Uterus (tissue), 4 donors: ENCODE data around the gene PGAM1. TPM values are rescaled to one million over a fixed set of nuclear protein-coding genes. Genes with fewer than 3 reads are reported as not detected.

ENCODE experiments used
- DNase-seq, 2 donors: peaks; one replicate each; pipeline ENCODE4 v3.0.0-alpha.2; 2019 to 2020
- H3K27ac ChIP-seq, 2 donors: fragments of 200-600 bp; sonication (generic); 1 replicate in 1 of 2; 2 replicates in 1 of 2; pipeline ENCODE4 v1.5.1; 2016 to 2018
- H3K27me3 ChIP-seq, 2 donors: fragments of 200-600 bp; sonication (generic); one replicate each; pipeline ENCODE4 v1.5.1; 2018 to 2019; ENCODE audit warnings: control low read depth in 1 of 2
- H3K36me3 ChIP-seq, 2 donors: fragments of 200-600 bp; sonication (generic); one replicate each; pipeline ENCODE4 v1.5.1; 2019; ENCODE audit warnings: control low read depth in 1 of 2
- H3K4me1 ChIP-seq, 2 donors: fragments of 200-600 bp; sonication (generic); one replicate each; pipeline ENCODE4 v1.5.1; 2018 to 2019; ENCODE audit warnings: control low read depth in 1 of 2
- H3K4me3 ChIP-seq, 2 donors: fragments of 200-600 bp; sonication (generic); 1 replicate in 1 of 2; 2 replicates in 1 of 2; pipeline ENCODE4 v1.5.1; 2018 to 2019; ENCODE audit warnings: mild to moderate bottlenecking in 1 of 2
- H3K9me3 ChIP-seq, 2 donors: fragments of 200-600 bp; sonication (generic); one replicate each; pipeline ENCODE4 v1.5.1; 2019; ENCODE audit warnings: control low read depth in 1 of 2
- CTCF ChIP-seq, 4 experiments: fragments of 200-600 bp in 2 of 4; fragments of 450-650 bp in 2 of 4; sonication (generic) in 2 of 4; IDR thresholded peaks; one replicate each; pipeline ENCODE4 v1.5.1; 2016 to 2019; ENCODE audit warnings: antibody characterized with exemption in 4 of 4, mild to moderate bottlenecking in 2 of 4, moderate library complexity in 1 of 4
- POLR2A ChIP-seq, 2 donors: fragments of 450-650 bp; IDR thresholded peaks; one replicate each; pipeline ENCODE4 v1.6.1; 2016; ENCODE audit warnings: antibody characterized with exemption in 2 of 2, mild to moderate bottlenecking in 1 of 2, moderate library complexity in 1 of 2
- intact Hi-C: fragments of 100-400 bp; cut with DNase I; formaldehyde crosslinking; loops from one replicate; pipeline ENCODE4 v1.15.1; 2023; ENCODE audit warnings: low total_unique reads
- total RNA-seq, 4 donors: library from RNA; depleted of rRNA in 3 of 4; stranded (reverse); fragments of >200 nt in 3 of 4; gene quantifications; one replicate each; pipeline versions ENCODE4 v1.1.0 to v1.2.4, GENCODE V29; 2014 to 2023
- donor health status: DM: yes; HTN: yes; CAD: no.

The PGAM1 gene
- total RNA-seq, 4 donors from 2014 or later: 106 to 142 (median 127) TPM

- Histone ChIP-seq H3K36me3 (no peaks in the 10 kb centered on the region), H3K4me3 (no peak overlapping the region), H3K4me1 (no peaks in the 10 kb centered on the region), H3K9me3 (no peaks in the 10 kb centered on the region), H3K27ac (no peak overlapping the region), H3K27me3 (no peaks in the 10 kb centered on the region)
- DNase-seq: no peak
- no peak for TF ChIP-seq CTCF (IDR thresholded peaks at IDR 0.05)
- no peak for TF ChIP-seq POLR2A (IDR thresholded peaks at IDR 0.05)
- intact Hi-C loops: no loop called here
Measured at GRCh38 chr10:97381626-97382025, 44.4 kb upstream of the PGAM1 start.

GRCh38 chr10:97383159-97383558 is 42.8 kb upstream of the PGAM1 start:
- H3K9me3 ChIP-seq: no peaks in the 10 kb centered on the region
- intact Hi-C loops: no loop called here
- H3K4me1 ChIP-seq: no peaks in the 10 kb centered on the region

GRCh38 chr10:97384156-97384555 is 41.8 kb upstream of the PGAM1 start:
- Histone ChIP-seq H3K36me3 (no peaks in the 10 kb centered on the region), H3K27ac (no peak overlapping the region), H3K9me3 (no peaks in the 10 kb centered on the region), H3K4me3 (no peak overlapping the region), H3K27me3 (no peaks in the 10 kb centered on the region), H3K4me1 (no peaks in the 10 kb centered on the region)
- TF ChIP-seq POLR2A (IDR thresholded peaks at IDR 0.05) (no peak), CTCF (IDR thresholded peaks at IDR 0.05) (no peak)
- no peak for DNase-seq
- intact Hi-C loops: no loop called here

More at GRCh38 chr10:97383159-97383558, 42.8 kb upstream of the PGAM1 start:
- no peak for DNase-seq
- Histone ChIP-seq H3K36me3 (no peaks in the 10 kb centered on the region), H3K4me3 (no peak overlapping the region), H3K27ac (no peak overlapping the region), H3K27me3 (no peaks in the 10 kb centered on the region)
- no peak for TF ChIP-seq CTCF (IDR thresholded peaks at IDR 0.05)
- no peak for TF ChIP-seq POLR2A (IDR thresholded peaks at IDR 0.05)

GRCh38 chr10:97384641-97385040 is 41.4 kb upstream of the PGAM1 start:
- H3K27ac ChIP-seq: no peak overlapping the region
- H3K9me3 ChIP-seq: no peaks in the 10 kb centered on the region
- DNase-seq: no peak
- no peak overlapping the region for H3K4me3 ChIP-seq
- TF ChIP-seq POLR2A (IDR thresholded peaks at IDR 0.05) (no peak), CTCF (IDR thresholded peaks at IDR 0.05) (no peak)
- intact Hi-C loops: no loop called here
- H3K36me3 ChIP-seq: no peaks in the 10 kb centered on the region
- H3K27me3 ChIP-seq: no peaks in the 10 kb centered on the region
- no peaks in the 10 kb centered on the region for H3K4me1 ChIP-seq

GRCh38 chr10:97385565-97385964 is 40.4 kb upstream of the PGAM1 start:
- H3K9me3 ChIP-seq: no peaks in the 10 kb centered on the region
- no peaks in the 10 kb centered on the region for H3K4me1 ChIP-seq
- H3K4me3 ChIP-seq: no peak overlapping the region
- H3K36me3 ChIP-seq: no peaks in the 10 kb centered on the region
- no peak for DNase-seq
- no peak overlapping the region for H3K27ac ChIP-seq
- TF ChIP-seq POLR2A (IDR thresholded peaks at IDR 0.05) (no peak), CTCF (IDR thresholded peaks at IDR 0.05) (no peak)
- intact Hi-C loops: no loop called here
- H3K27me3 ChIP-seq: no peaks in the 10 kb centered on the region
